ENCODE measurements around the gene ZNHIT6.

Gene ZNHIT6

GRCh38 chr1:85616364-85616705 is 91.9 kb downstream of the ZNHIT6 start:
- peaks cover 1% of the 10 kb centered on the region for H3K27me3 Mint-ChIP-seq
- peaks cover 12% of the 10 kb centered on the region for H3K9me3 Mint-ChIP-seq (ENCODE audit: low read depth)
- H3K36me3 Mint-ChIP-seq, result peaks cover 30% of the 10 kb centered on the region
- H3K27ac Mint-ChIP-seq, result no peak overlapping the region
- no peak overlapping the region for H3K4me3 Mint-ChIP-seq
- H3K4me1 Mint-ChIP-seq (ENCODE audit: low read depth), result no peaks in the 10 kb centered on the region

- Mint-ChIP-seq H3K4me1 (ENCODE audit: low read depth) (no peaks in the 10 kb centered on the region), H3K27me3 (peaks cover 1% of the 10 kb centered on the region), H3K36me3 (peaks cover 26% of the 10 kb centered on the region), H3K27ac (no peak overlapping the region), H3K9me3 (ENCODE audit: low read depth) (peaks cover 6% of the 10 kb centered on the region), H3K4me3 (no peak overlapping the region)
Observed at GRCh38 chr1:85615586-85616363, 92.5 kb downstream of the ZNHIT6 start.

- Mint-ChIP-seq H3K9me3 (ENCODE audit: low read depth) (no peaks in the 10 kb centered on the region), H3K4me1 (ENCODE audit: low read depth) (no peaks in the 10 kb centered on the region), H3K27me3 (peaks cover 1% of the 10 kb centered on the region), H3K36me3 (peaks cover 13% of the 10 kb centered on the region), H3K4me3 (no peak overlapping the region), H3K27ac (no peak overlapping the region)
Observed at GRCh38 chr1:85612704-85613361, 95.4 kb downstream of the ZNHIT6 start.

GRCh38 chr1:85611856-85612255 is 96.4 kb downstream of the ZNHIT6 start:
- Mint-ChIP-seq H3K4me1 (ENCODE audit: low read depth) (no peaks in the 10 kb centered on the region), H3K4me3 (no peak overlapping the region), H3K27ac (no peak overlapping the region), H3K36me3 (peaks cover 9% of the 10 kb centered on the region), H3K9me3 (ENCODE audit: low read depth) (no peaks in the 10 kb centered on the region), H3K27me3 (peaks cover 1% of the 10 kb centered on the region)

GRCh38 chr1:85611425-85611824 is 96.8 kb downstream of the ZNHIT6 start:
- H3K27me3 Mint-ChIP-seq, result peaks cover 1% of the 10 kb centered on the region
- no peaks in the 10 kb centered on the region for H3K9me3 Mint-ChIP-seq (ENCODE audit: low read depth)
- peaks cover 9% of the 10 kb centered on the region for H3K36me3 Mint-ChIP-seq
- H3K4me1 Mint-ChIP-seq (ENCODE audit: low read depth), result no peaks in the 10 kb centered on the region
- H3K4me3 Mint-ChIP-seq, result no peak overlapping the region
- H3K27ac Mint-ChIP-seq, result no peak overlapping the region

- H3K4me1 Mint-ChIP-seq (ENCODE audit: low read depth), result no peaks in the 10 kb centered on the region
- H3K36me3 Mint-ChIP-seq, result peaks cover 6% of the 10 kb centered on the region
- H3K4me3 Mint-ChIP-seq, result no peak overlapping the region
- H3K9me3 Mint-ChIP-seq (ENCODE audit: low read depth), result no peaks in the 10 kb centered on the region
- H3K27ac Mint-ChIP-seq, result no peak overlapping the region
- no peaks in the 10 kb centered on the region for H3K27me3 Mint-ChIP-seq
Observed at GRCh38 chr1:85609976-85610375, 98.3 kb downstream of the ZNHIT6 start.

- no peaks in the 10 kb centered on the region for H3K27me3 Mint-ChIP-seq
- no peaks in the 10 kb centered on the region for H3K9me3 Mint-ChIP-seq (ENCODE audit: low read depth)
- no peaks in the 10 kb centered on the region for H3K4me1 Mint-ChIP-seq (ENCODE audit: low read depth)
- H3K36me3 Mint-ChIP-seq, result peaks cover 6% of the 10 kb centered on the region
- H3K27ac Mint-ChIP-seq, result no peak overlapping the region
- H3K4me3 Mint-ChIP-seq, result no peak overlapping the region
Observed at GRCh38 chr1:85608851-85609250, 99.4 kb downstream of the ZNHIT6 start.

- H3K9me3 Mint-ChIP-seq (ENCODE audit: low read depth), result no peaks in the 10 kb centered on the region
- H3K36me3 Mint-ChIP-seq, result peaks cover 3% of the 10 kb centered on the region
- no peaks in the 10 kb centered on the region for H3K27me3 Mint-ChIP-seq
- no peaks in the 10 kb centered on the region for H3K4me1 Mint-ChIP-seq (ENCODE audit: low read depth)
- no peak overlapping the region for H3K27ac Mint-ChIP-seq
- H3K4me3 Mint-ChIP-seq, result no peak overlapping the region
Observed at GRCh38 chr1:85607921-85608265, 100.3 kb downstream of the ZNHIT6 start.

- Mint-ChIP-seq H3K27me3 (no peaks in the 10 kb centered on the region), H3K4me1 (ENCODE audit: low read depth) (no peaks in the 10 kb centered on the region), H3K9me3 (ENCODE audit: low read depth) (no peaks in the 10 kb centered on the region), H3K27ac (no peak overlapping the region), H3K4me3 (no peak overlapping the region), H3K36me3 (peaks cover 3% of the 10 kb centered on the region)
Observed at GRCh38 chr1:85607126-85607920, 100.9 kb downstream of the ZNHIT6 start.

- no peaks in the 10 kb centered on the region for H3K4me1 Mint-ChIP-seq (ENCODE audit: low read depth)
- no peak overlapping the region for H3K4me3 Mint-ChIP-seq
- no peak overlapping the region for H3K27ac Mint-ChIP-seq
- no peaks in the 10 kb centered on the region for H3K36me3 Mint-ChIP-seq
- no peaks in the 10 kb centered on the region for H3K27me3 Mint-ChIP-seq
- no peaks in the 10 kb centered on the region for H3K9me3 Mint-ChIP-seq (ENCODE audit: low read depth)
Observed at GRCh38 chr1:85606414-85606800, 101.8 kb downstream of the ZNHIT6 start.

GRCh38 chr1:85605484-85606413 is 102.5 kb downstream of the ZNHIT6 start:
- H3K36me3 Mint-ChIP-seq, result no peaks in the 10 kb centered on the region
- no peak overlapping the region for H3K4me3 Mint-ChIP-seq
- H3K4me1 Mint-ChIP-seq (ENCODE audit: low read depth), result no peaks in the 10 kb centered on the region
- no peak overlapping the region for H3K27ac Mint-ChIP-seq
- no peaks in the 10 kb centered on the region for H3K9me3 Mint-ChIP-seq (ENCODE audit: low read depth)
- H3K27me3 Mint-ChIP-seq, result no peaks in the 10 kb centered on the region

- H3K4me1 Mint-ChIP-seq (ENCODE audit: low read depth), result no peaks in the 10 kb centered on the region
- no peak overlapping the region for H3K27ac Mint-ChIP-seq
- H3K27me3 Mint-ChIP-seq, result no peaks in the 10 kb centered on the region
- peaks cover 3% of the 10 kb centered on the region for H3K9me3 Mint-ChIP-seq (ENCODE audit: low read depth)
- H3K4me3 Mint-ChIP-seq, result no peak overlapping the region
- H3K36me3 Mint-ChIP-seq, result no peaks in the 10 kb centered on the region
Observed at GRCh38 chr1:85604298-85604997, 103.8 kb downstream of the ZNHIT6 start.

- no peak overlapping the region for H3K27ac Mint-ChIP-seq
- H3K4me1 Mint-ChIP-seq (ENCODE audit: low read depth), result no peaks in the 10 kb centered on the region
- no peak overlapping the region for H3K4me3 Mint-ChIP-seq
- H3K36me3 Mint-ChIP-seq, result no peaks in the 10 kb centered on the region
- no peaks in the 10 kb centered on the region for H3K27me3 Mint-ChIP-seq
- peaks cover 3% of the 10 kb centered on the region for H3K9me3 Mint-ChIP-seq (ENCODE audit: low read depth)
Observed at GRCh38 chr1:85603086-85603880, 105.0 kb downstream of the ZNHIT6 start.

Measured in activated naive CD8-positive, alpha-beta T cell (primary cell).